Parathyroid adenoma (tissue), 2 donors: ENCODE measurements around the gene HAT1.

Experiments
- H2AFZ ChIP-seq: fragments of 300-600 bp; sonication (generic); one replicate; pipeline ENCODE4 v1.7.0; 2017; ENCODE audit warnings: antibody characterized with exemption, mild to moderate bottlenecking
- H3K27ac ChIP-seq: fragments of 300-600 bp; sonication (generic); one replicate; pipeline ENCODE4 v1.7.0; 2017
- H3K27me3 ChIP-seq: fragments of 300-600 bp; sonication (generic); one replicate; pipeline ENCODE4 v1.7.0; 2017; ENCODE audit warnings: low read length; ENCODE audit not compliant: control insufficient read depth, insufficient read depth
- H3K36me3 ChIP-seq: fragments of 300-600 bp; sonication (generic); one replicate; pipeline ENCODE4 v1.7.0; 2017; ENCODE audit warnings: low read length; ENCODE audit not compliant: control insufficient read depth, insufficient read depth
- H3K4me1 ChIP-seq: fragments of 300-600 bp; sonication (generic); one replicate; pipeline ENCODE4 v1.7.0; 2017; ENCODE audit warnings: control low read depth
- H3K4me2 ChIP-seq: fragments of 300-600 bp; sonication (generic); one replicate; pipeline ENCODE4 v1.7.0; 2017; ENCODE audit warnings: low read length
- H3K4me3 ChIP-seq: fragments of 300-600 bp; sonication (generic); one replicate; pipeline ENCODE4 v1.7.0; 2017; ENCODE audit warnings: low read depth, low read length
- H3K79me2 ChIP-seq: fragments of 300-600 bp; sonication (generic); one replicate; pipeline ENCODE4 v1.7.0; 2017; ENCODE audit warnings: control low read depth
- H3K9ac ChIP-seq: fragments of 300-600 bp; sonication (generic); one replicate; pipeline ENCODE4 v1.7.0; 2017; ENCODE audit warnings: mild to moderate bottlenecking
- H3K9me3 ChIP-seq: fragments of 300-600 bp; sonication (generic); one replicate; pipeline ENCODE4 v1.7.0; 2017; ENCODE audit warnings: low read length; ENCODE audit not compliant: control insufficient read depth
- CTCF ChIP-seq: fragments of 300-600 bp; sonication (generic); IDR thresholded peaks from one replicate; pipeline ENCODE4 v1.7.0; 2017; ENCODE audit warnings: antibody characterized with exemption, mild to moderate bottlenecking
- donor health status: primary hyperparathyroidism.

HAT1 gene

GRCh38 chr2:171910494-171910893 lies 11.8 kb upstream of the HAT1 start:
- Histone ChIP-seq H3K4me1 (no peaks in the 10 kb centered on the region), H3K27ac (no peak overlapping the region), H3K9ac (no peak overlapping the region), H2AFZ (no peak overlapping the region), H3K9me3 (no peaks in the 10 kb centered on the region), H3K4me3 (no peak overlapping the region), H3K27me3 (no peaks in the 10 kb centered on the region), H3K36me3 (no peaks in the 10 kb centered on the region), H3K79me2 (no peaks in the 10 kb centered on the region), H3K4me2 (no peak overlapping the region)
- no peak for TF ChIP-seq CTCF

GRCh38 chr2:171913517-171913916 lies 8.7 kb upstream of the HAT1 start:
- H3K4me2 ChIP-seq, result no peak overlapping the region
- no peaks in the 10 kb centered on the region for H3K79me2 ChIP-seq
- no peak overlapping the region for H2AFZ ChIP-seq
- no peak overlapping the region for H3K27ac ChIP-seq
- TF ChIP-seq CTCF, result no peak
- H3K36me3 ChIP-seq, result no peaks in the 10 kb centered on the region
- H3K4me1 ChIP-seq, result no peaks in the 10 kb centered on the region
- H3K9ac ChIP-seq, result no peak overlapping the region
- H3K27me3 ChIP-seq, result no peaks in the 10 kb centered on the region
- H3K4me3 ChIP-seq, result no peak overlapping the region
- no peaks in the 10 kb centered on the region for H3K9me3 ChIP-seq

GRCh38 chr2:171919453-171919852 lies 2.8 kb upstream of the HAT1 start:
- Histone ChIP-seq H3K36me3 (no peaks in the 10 kb centered on the region), H3K9me3 (no peaks in the 10 kb centered on the region), H2AFZ (no peak overlapping the region), H3K4me3 (no peak overlapping the region), H3K27ac (no peak overlapping the region), H3K79me2 (peaks cover 17% of the 10 kb centered on the region), H3K4me2 (no peak overlapping the region), H3K27me3 (no peaks in the 10 kb centered on the region), H3K9ac (no peak overlapping the region), H3K4me1 (peaks cover 5% of the 10 kb centered on the region)
- no peak for TF ChIP-seq CTCF

GRCh38 chr2:171921970-171922229 lies 361 bp upstream of the HAT1 start:
- Histone ChIP-seq H3K9ac (no peak overlapping the region), H3K27me3 (no peaks in the 10 kb centered on the region)

More at GRCh38 chr2:171921970-171922229, 361 bp upstream of the HAT1 start:
- peaks cover 27% of the 10 kb centered on the region for H3K79me2 ChIP-seq
- peak overlapping the region; percentile 93 for H2AFZ ChIP-seq
- peaks cover 5% of the 10 kb centered on the region for H3K4me1 ChIP-seq
- peak overlapping the region; percentile 84 for H3K27ac ChIP-seq
- peak overlapping the region; percentile 88 for H3K4me2 ChIP-seq
- TF ChIP-seq CTCF, result no peak
- no peaks in the 10 kb centered on the region for H3K36me3 ChIP-seq
- no peaks in the 10 kb centered on the region for H3K9me3 ChIP-seq
- H3K4me3 ChIP-seq, result peak overlapping the region; percentile 97
